Stomach (tissue), 9 donors: ENCODE results near the gene CD82. TPM values are rescaled to one million over a fixed set of nuclear protein-coding genes. Genes with fewer than 3 reads are reported as not detected.

Experiments
- DNase-seq, 2 donors: peaks; one replicate each; pipeline versions ENCODE4 v3.0.0 to v3.0.0-alpha.2; 2013 to 2019
- H3K27ac ChIP-seq, 5 donors: fragments of 200-600 bp in 4 of 5; sonication (generic) in 4 of 5; one replicate each; pipeline ENCODE4 v1.5.1; 2013 to 2019; ENCODE audit warnings: mild to moderate bottlenecking in 1 of 5, moderate library complexity in 1 of 5
- H3K27me3 ChIP-seq, 3 donors: fragments of 200-600 bp; sonication (generic); one replicate each; pipeline ENCODE4 v1.5.1; 2017 to 2019; ENCODE audit warnings: mixed run types in 1 of 3
- H3K36me3 ChIP-seq, 4 donors: fragments of 200-600 bp; sonication (generic); 1 replicate in 3 of 4; 2 replicates in 1 of 4; pipeline ENCODE4 v1.5.1; 2016 to 2019
- H3K4me1 ChIP-seq, 4 donors: fragments of 200-600 bp; sonication (generic); one replicate each; pipeline ENCODE4 v1.5.1; 2016 to 2019
- H3K4me3 ChIP-seq, 4 donors: fragments of 200-600 bp; sonication (generic) in 3 of 4; one replicate each; pipeline ENCODE4 v1.5.1; 2016 to 2019; ENCODE audit warnings: mild to moderate bottlenecking in 1 of 4
- H3K9me3 ChIP-seq, 4 donors: fragments of 200-600 bp; sonication (generic); one replicate each; pipeline ENCODE4 v1.5.1; 2016 to 2019
- EP300 ChIP-seq: sonication (generic); formaldehyde crosslinking; IDR thresholded peaks from one replicate; pipeline ENCODE4 v1.6.1; 2017; ENCODE audit warnings: antibody characterized with exemption
- POLR2A ChIP-seq, 4 donors: fragments of 450-650 bp; IDR thresholded peaks; one replicate each; pipeline ENCODE4 v1.6.1; 2016; ENCODE audit warnings: antibody characterized with exemption in 4 of 4, control low read depth in 2 of 4, mild to moderate bottlenecking in 1 of 4, moderate library complexity in 1 of 4
- POLR2AphosphoS5 ChIP-seq, 3 donors: sonication (generic); formaldehyde crosslinking; IDR thresholded peaks; one replicate each; pipeline ENCODE4 v1.6.1; 2016; ENCODE audit warnings: antibody characterized with exemption in 3 of 3
- WGBS, 5 donors: extraction: QIAGEN DNeasy Blood & Tissue Kit in 3 of 5; methylation state at CpG; one replicate each; pipeline versions ENCODE4 v1.1.5 to v1.1.7; 2013 to 2018; 5-methylcytosine and 5-hydroxymethylcytosine counted together
- intact Hi-C: fragments of 100-400 bp; cut with DNase I; formaldehyde crosslinking; loops from one replicate; pipeline ENCODE4 v1.15.1; 2023; ENCODE audit warnings: low total_unique reads
- polyA plus RNA-seq, 3 donors: library from polyadenylated mRNA; stranded (reverse); fragments of 200-250 nt; gene quantifications; one replicate each; pipeline ENCODE4 v1.2.3, GENCODE V29; 2013
- total RNA-seq, 5 donors: library from RNA; depleted of rRNA; stranded (reverse); fragments of >200 nt; gene quantifications; one replicate each; pipeline versions ENCODE4 v1.1.0 to v1.2.3, GENCODE V29; 2014 to 2016
- TF ChIP-seq, protein P1 (sequence below), 7 experiments: fragments of 450-650 bp in 4 of 7; fragments of 200-600 bp in 3 of 7; sonication (generic) in 3 of 7; IDR thresholded peaks; one replicate each; pipeline ENCODE4 v1.5.1; 2016 to 2019; ENCODE audit warnings: antibody characterized with exemption in 7 of 7, control low read depth in 2 of 7, mild to moderate bottlenecking in 1 of 7
- donor health status: healthy with polysubstance abuse.
- donor health status: Bipolar disorder and iron deficiency.
- donor health status: healthy.

The CD82 gene
- total and polyA plus RNA-seq, 8 donors = 0.58 to 54.4 (median 25.3) TPM

DNA sequence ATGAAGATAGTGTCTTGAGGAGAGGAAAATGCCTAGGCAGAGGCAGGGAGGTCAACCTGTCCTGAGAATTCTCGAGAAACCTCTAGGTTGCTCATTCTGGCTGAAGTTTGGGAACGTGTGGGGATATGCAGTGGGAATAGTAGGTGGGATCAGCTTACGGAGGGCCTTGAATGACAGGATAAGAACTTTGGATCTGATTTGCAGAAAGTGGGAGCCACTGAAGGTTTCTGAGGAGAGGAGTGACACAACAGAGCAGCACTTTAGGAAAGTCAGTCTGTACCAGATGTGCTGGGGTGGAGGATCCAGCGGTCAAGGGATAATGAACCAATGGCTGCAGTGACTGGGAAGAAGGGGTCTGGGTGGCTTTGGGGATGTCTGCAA is 2.4 kb downstream of the CD82 start:
- H3K4me3 ChIP-seq = peak overlapping the region in 2 of 4 donors; percentile 33 to 65
- intact Hi-C loops = no loop called here
- H3K27ac ChIP-seq = peak overlapping the region in 4 of 5 donors; percentile 77 to 98 (median 88)
- DNase-seq = no peak
- TF ChIP-seq POLR2A (IDR thresholded peaks at IDR 0.05) (no peak), POLR2AphosphoS5 (IDR thresholded peaks at IDR 0.05) (no peak), EP300 (no peak)
- TF ChIP-seq, protein P1, sequence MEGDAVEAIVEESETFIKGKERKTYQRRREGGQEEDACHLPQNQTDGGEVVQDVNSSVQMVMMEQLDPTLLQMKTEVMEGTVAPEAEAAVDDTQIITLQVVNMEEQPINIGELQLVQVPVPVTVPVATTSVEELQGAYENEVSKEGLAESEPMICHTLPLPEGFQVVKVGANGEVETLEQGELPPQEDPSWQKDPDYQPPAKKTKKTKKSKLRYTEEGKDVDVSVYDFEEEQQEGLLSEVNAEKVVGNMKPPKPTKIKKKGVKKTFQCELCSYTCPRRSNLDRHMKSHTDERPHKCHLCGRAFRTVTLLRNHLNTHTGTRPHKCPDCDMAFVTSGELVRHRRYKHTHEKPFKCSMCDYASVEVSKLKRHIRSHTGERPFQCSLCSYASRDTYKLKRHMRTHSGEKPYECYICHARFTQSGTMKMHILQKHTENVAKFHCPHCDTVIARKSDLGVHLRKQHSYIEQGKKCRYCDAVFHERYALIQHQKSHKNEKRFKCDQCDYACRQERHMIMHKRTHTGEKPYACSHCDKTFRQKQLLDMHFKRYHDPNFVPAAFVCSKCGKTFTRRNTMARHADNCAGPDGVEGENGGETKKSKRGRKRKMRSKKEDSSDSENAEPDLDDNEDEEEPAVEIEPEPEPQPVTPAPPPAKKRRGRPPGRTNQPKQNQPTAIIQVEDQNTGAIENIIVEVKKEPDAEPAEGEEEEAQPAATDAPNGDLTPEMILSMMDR (IDR thresholded peaks at IDR 0.05) = no peak
- H3K27me3 ChIP-seq = no peaks in the 10 kb centered on the region
- WGBS, 5 donors = 78 to 93% (median 87%) methylated on average over 4 of the region's 4 CpGs
- H3K9me3 ChIP-seq = no peaks in the 10 kb centered on the region
- H3K4me1 ChIP-seq = peaks cover 75 to 92% (median 85%) of the 10 kb centered on the region in 4 donors
- no peaks in the 10 kb centered on the region for H3K36me3 ChIP-seq

DNA sequence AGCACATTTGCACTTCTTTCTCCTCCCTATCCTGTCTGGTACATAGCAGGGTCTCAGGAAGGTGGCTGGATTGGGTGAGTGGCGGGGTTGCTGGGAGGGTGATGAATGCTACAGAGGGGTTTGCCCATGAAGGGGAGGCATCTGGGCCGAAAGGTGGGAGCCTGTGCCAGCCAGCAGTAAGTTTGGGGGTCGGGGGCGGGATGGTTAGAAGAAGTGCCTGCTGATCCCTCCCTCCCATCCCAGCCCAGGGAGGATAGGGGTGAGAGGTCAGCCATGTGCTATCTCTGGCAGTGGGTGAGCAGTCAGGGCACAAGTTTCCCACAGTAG is 2.8 kb downstream of the CD82 start:
- H3K4me3 ChIP-seq = peak overlapping the region in 2 of 4 donors; percentile 13 to 33
- 68 to 92% (median 81%) methylated on average over 4 of the region's 4 CpGs for WGBS, 5 donors

GRCh38 chr11:44568658-44569473 is 3.4 kb downstream of the CD82 start:
- intact Hi-C loops = no loop called here
- peaks cover 75 to 95% (median 88%) of the 10 kb centered on the region in 4 donors for H3K4me1 ChIP-seq
- peak overlapping the region in 2 of 4 donors; percentile 13 to 33 for H3K4me3 ChIP-seq
- 36 to 42% (median 39%) methylated on average over 14 to 15 of the region's 15 CpGs for WGBS, 5 donors
- DNase-seq = peak; percentile 75 to 80
- no peaks in the 10 kb centered on the region for H3K27me3 ChIP-seq
- H3K27ac ChIP-seq = peak overlapping the region; percentile 62 to 98 (median 79)
- H3K36me3 ChIP-seq = no peaks in the 10 kb centered on the region
- TF ChIP-seq POLR2A (IDR thresholded peaks at IDR 0.05) (no peak), EP300 (no peak), POLR2AphosphoS5 (IDR thresholded peaks at IDR 0.05) (peak in 2 of 3 donors; percentile 56 to 87)
- TF ChIP-seq, protein P1 (IDR thresholded peaks at IDR 0.05) = no peak
- H3K9me3 ChIP-seq = no peaks in the 10 kb centered on the region

More for the DNA sequence above, 2.8 kb downstream of the CD82 start:
- no peaks in the 10 kb centered on the region for H3K9me3 ChIP-seq
- TF ChIP-seq POLR2AphosphoS5 (IDR thresholded peaks at IDR 0.05) (no peak), POLR2A (IDR thresholded peaks at IDR 0.05) (no peak), EP300 (no peak)
- TF ChIP-seq, protein P1 (IDR thresholded peaks at IDR 0.05) = no peak
- H3K4me1 ChIP-seq = peaks cover 75 to 95% (median 87%) of the 10 kb centered on the region in 4 donors
- intact Hi-C loops = no loop called here
- no peak for DNase-seq
- no peaks in the 10 kb centered on the region for H3K36me3 ChIP-seq
- peak overlapping the region; percentile 62 to 98 (median 79) for H3K27ac ChIP-seq
- no peaks in the 10 kb centered on the region for H3K27me3 ChIP-seq

DNA sequence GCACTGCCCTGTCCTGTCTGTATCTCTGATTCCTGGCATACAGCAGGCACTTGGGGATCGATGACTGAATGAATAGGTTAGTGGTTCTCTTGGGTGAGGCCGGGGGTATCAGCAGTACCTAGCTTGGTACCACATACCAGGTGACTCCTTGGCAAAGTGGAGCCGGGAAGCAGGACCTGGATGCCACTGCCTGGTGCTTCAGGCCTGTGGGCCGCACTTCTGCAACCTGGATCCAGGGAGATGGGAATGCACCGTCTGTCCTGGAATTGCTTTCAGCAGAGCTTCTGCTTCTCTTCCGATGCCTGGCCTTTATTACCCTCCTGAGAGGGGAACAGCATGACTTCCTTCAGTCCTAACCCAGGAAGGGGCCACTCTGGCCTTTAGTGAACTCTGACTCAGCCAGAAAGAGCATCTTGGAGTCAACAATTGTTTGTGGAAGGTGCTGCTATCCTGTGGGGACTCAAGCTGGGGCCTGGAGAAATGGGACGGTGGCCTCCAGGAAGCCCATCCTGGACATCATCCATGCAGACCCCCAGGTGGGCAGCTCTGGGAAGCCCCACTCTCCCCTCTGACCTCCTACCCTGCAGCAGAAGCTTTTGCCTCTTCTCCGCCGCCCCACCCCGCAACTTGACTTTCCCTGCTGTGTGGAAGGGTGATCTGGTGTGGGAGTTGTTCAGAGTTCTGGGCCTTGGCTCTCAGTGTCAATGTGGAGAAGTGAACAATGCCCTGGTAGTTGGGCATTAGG is 5.1 kb downstream of the CD82 start:
- Histone ChIP-seq H3K4me3 (no peak overlapping the region), H3K9me3 (no peaks in the 10 kb centered on the region), H3K27me3 (no peaks in the 10 kb centered on the region), H3K4me1 (peaks cover 68 to 100% (median 93%) of the 10 kb centered on the region in 4 donors), H3K36me3 (no peaks in the 10 kb centered on the region), H3K27ac (peak overlapping the region in 3 of 5 donors; percentile 42 to 98 (median 98))
- TF ChIP-seq, protein P1 (IDR thresholded peaks at IDR 0.05) = no peak
- TF ChIP-seq POLR2AphosphoS5 (IDR thresholded peaks at IDR 0.05) (no peak), POLR2A (IDR thresholded peaks at IDR 0.05) (no peak), EP300 (no peak)
- DNase-seq = no peak
- WGBS, 5 donors = 85 to 93% (median 90%) methylated on average over 6 to 10 of the region's 10 CpGs
- intact Hi-C loops = no loop called here
